Coronary artery (tissue), 2 donors: ENCODE data around the gene TEDC2.

Experiments
- DNase-seq: peaks from one replicate; pipeline ENCODE4 v3.0.0-alpha.2; 2017; ENCODE audit warnings: low spot score
- H3K27ac ChIP-seq, 2 donors: fragments of 200-600 bp; sonication (generic); one replicate each; pipeline ENCODE4 v1.5.1; 2016 to 2019
- H3K4me3 ChIP-seq: fragments of 200-600 bp; sonication (generic); 2 replicates; pipeline ENCODE4 v1.5.1; 2016; ENCODE audit warnings: mild to moderate bottlenecking, moderate library complexity
- TF ChIP-seq, protein P1 (sequence below): fragments of 200-600 bp; sonication (generic); IDR thresholded peaks from one replicate; pipeline ENCODE4 v1.5.1; 2019; ENCODE audit warnings: antibody characterized with exemption

TEDC2 gene

GRCh38 chr16:2489581-2489980, 29.7 kb downstream of the TEDC2 start:
- TF ChIP-seq, protein P1, sequence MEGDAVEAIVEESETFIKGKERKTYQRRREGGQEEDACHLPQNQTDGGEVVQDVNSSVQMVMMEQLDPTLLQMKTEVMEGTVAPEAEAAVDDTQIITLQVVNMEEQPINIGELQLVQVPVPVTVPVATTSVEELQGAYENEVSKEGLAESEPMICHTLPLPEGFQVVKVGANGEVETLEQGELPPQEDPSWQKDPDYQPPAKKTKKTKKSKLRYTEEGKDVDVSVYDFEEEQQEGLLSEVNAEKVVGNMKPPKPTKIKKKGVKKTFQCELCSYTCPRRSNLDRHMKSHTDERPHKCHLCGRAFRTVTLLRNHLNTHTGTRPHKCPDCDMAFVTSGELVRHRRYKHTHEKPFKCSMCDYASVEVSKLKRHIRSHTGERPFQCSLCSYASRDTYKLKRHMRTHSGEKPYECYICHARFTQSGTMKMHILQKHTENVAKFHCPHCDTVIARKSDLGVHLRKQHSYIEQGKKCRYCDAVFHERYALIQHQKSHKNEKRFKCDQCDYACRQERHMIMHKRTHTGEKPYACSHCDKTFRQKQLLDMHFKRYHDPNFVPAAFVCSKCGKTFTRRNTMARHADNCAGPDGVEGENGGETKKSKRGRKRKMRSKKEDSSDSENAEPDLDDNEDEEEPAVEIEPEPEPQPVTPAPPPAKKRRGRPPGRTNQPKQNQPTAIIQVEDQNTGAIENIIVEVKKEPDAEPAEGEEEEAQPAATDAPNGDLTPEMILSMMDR: no peak
- no peak for DNase-seq
- no peak overlapping the region for H3K27ac ChIP-seq
- no peak overlapping the region for H3K4me3 ChIP-seq

GRCh38 chr16:2490190-2491105, 30.5 kb downstream of the TEDC2 start:
- no peak for DNase-seq
- H3K4me3 ChIP-seq: no peak overlapping the region
- H3K27ac ChIP-seq: no peak overlapping the region
- TF ChIP-seq, protein P1: no peak

GRCh38 chr16:2492292-2492691, 32.4 kb downstream of the TEDC2 start:
- Histone ChIP-seq H3K4me3 (no peak overlapping the region), H3K27ac (no peak overlapping the region)
- DNase-seq: no peak
- TF ChIP-seq, protein P1: no peak

GRCh38 chr16:2493605-2494004, 33.7 kb downstream of the TEDC2 start:
- Histone ChIP-seq H3K4me3 (no peak overlapping the region), H3K27ac (no peak overlapping the region)
- TF ChIP-seq, protein P1: no peak
- DNase-seq: no peak

DNA sequence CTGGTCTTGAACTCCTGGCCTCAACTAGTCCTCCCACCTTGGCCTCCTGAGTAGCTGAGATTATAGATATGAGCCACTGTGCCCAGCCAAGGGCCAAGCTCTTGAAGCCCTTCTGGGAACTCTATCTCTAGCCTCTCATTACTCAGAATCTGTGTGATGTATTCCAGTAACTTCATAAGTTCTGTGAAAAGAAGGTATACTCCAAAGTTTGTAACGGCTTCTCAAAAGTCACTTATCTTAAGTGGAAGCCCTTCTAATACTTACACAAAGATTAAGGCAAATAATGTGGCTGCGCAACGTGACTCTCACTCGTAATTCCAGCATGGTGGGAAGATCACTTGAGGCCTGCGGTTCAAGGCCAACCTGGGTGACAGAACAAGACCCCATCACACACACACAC, 34.7 kb downstream of the TEDC2 start:
- H3K27ac ChIP-seq: no peak overlapping the region
- TF ChIP-seq, protein P1: no peak
- DNase-seq: no peak
- H3K4me3 ChIP-seq: no peak overlapping the region

GRCh38 chr16:2495041-2495440, 35.1 kb downstream of the TEDC2 start:
- DNase-seq: no peak
- TF ChIP-seq, protein P1: no peak
- Histone ChIP-seq H3K4me3 (no peak overlapping the region), H3K27ac (no peak overlapping the region)
